ENCODE results near the gene ZNF324B.

Gene ZNF324B

GRCh38 chr19:58466760-58467589 lies 15.6 kb downstream of the ZNF324B start, which contains the start of gene ZNF324 (continued):
- TF ChIP-seq AEBP2 (tag by site-specific recombination; IDR thresholded peaks at IDR 0.05; ENCODE audit: borderline replicate concordance): no peak
- TF ChIP-seq ZNF423 (tag by site-specific recombination; IDR thresholded peaks at IDR 0.05): peak; percentile 71; the same call in 1 of the 2 replicates
- 0 out of 2 replicates have a peak, but pooled peaks have one; percentile 54 for TF ChIP-seq KLF16 (tag by site-specific recombination; IDR thresholded peaks at IDR 0.05)
- no peak for TF ChIP-seq ZNF175 (tag by site-specific recombination; IDR thresholded peaks at IDR 0.05)
- peak; percentile 49 for TF ChIP-seq EGR2 (tag by site-specific recombination; IDR thresholded peaks at IDR 0.05; ENCODE audit: low read depth)
- peak; percentile 49; the same call in 1 of the 2 replicates for TF ChIP-seq CTCF (tag by site-specific recombination; IDR thresholded peaks at IDR 0.05)
- TF ChIP-seq ZIC2 (tag by site-specific recombination; IDR thresholded peaks at IDR 0.05): peak; percentile 77
- TF ChIP-seq ZFHX2 (tag by site-specific recombination; conservative IDR thresholded peaks at IDR 0.05): peak; percentile 72
- TF ChIP-seq KLF8 (tag by site-specific recombination; IDR thresholded peaks at IDR 0.05): 0 out of 2 replicates have a peak, but pooled peaks have one; percentile 44
- TF ChIP-seq GLIS2 (tag by site-specific recombination; IDR thresholded peaks at IDR 0.05): peak; percentile 92
- peak; percentile 74 for TF ChIP-seq KLF9 (tag by site-specific recombination; IDR thresholded peaks at IDR 0.05; ENCODE audit: low read depth)
- TF ChIP-seq ZNF529 (tag by site-specific recombination; IDR thresholded peaks at IDR 0.05; ENCODE audit: insufficient replicate concordance): no peak
- TF ChIP-seq ZNF416 (tag by site-specific recombination; IDR thresholded peaks at IDR 0.05): no peak
- TF ChIP-seq ZNF398 (tag by site-specific recombination; IDR thresholded peaks at IDR 0.05): peak; percentile 51; the same call in 1 of the 2 replicates
- TF ChIP-seq KLF10 (tag by site-specific recombination; IDR thresholded peaks at IDR 0.05): peak; percentile 79
- 0 out of 2 replicates have a peak, but pooled peaks have one; percentile 37 for TF ChIP-seq ZNF837 (tag by site-specific recombination; IDR thresholded peaks at IDR 0.05)
- TF ChIP-seq ZNF692 (tag by site-specific recombination; IDR thresholded peaks at IDR 0.05): peak; percentile 52; the same call in 1 of the 2 replicates
- peak; percentile 45; the same call in 1 of the 2 replicates for TF ChIP-seq ZSCAN30 (tag by site-specific recombination; IDR thresholded peaks at IDR 0.05)
- 0 out of 2 replicates have a peak, but pooled peaks have one; percentile 25 for TF ChIP-seq ZBTB17 (tag by site-specific recombination; IDR thresholded peaks at IDR 0.05)
- TF ChIP-seq ZNF488 (tag by site-specific recombination; IDR thresholded peaks at IDR 0.05): no peak
- peak; percentile 73 for TF ChIP-seq HOXC10 (CRISPR knock-in tag; IDR thresholded peaks at IDR 0.05)
- TF ChIP-seq ZNF24 (tag by site-specific recombination; IDR thresholded peaks at IDR 0.05): 0 out of 2 replicates have a peak, but pooled peaks have one; percentile 14
- TF ChIP-seq ZNF639 (tag by site-specific recombination; IDR thresholded peaks at IDR 0.05): no peak
- no peak for TF ChIP-seq ZBTB21 (tag by site-specific recombination; IDR thresholded peaks at IDR 0.05)
- peak; percentile 36; the same call in 1 of the 2 replicates for TF ChIP-seq KLF1 (tag by site-specific recombination; IDR thresholded peaks at IDR 0.05)
- no peak for TF ChIP-seq ZNF830 (tag by site-specific recombination; IDR thresholded peaks at IDR 0.05; ENCODE audit: low read depth)
- no peak for TF ChIP-seq ZNF169 (tag by site-specific recombination; IDR thresholded peaks at IDR 0.05)
- no peak for TF ChIP-seq ZNF140 (tag by site-specific recombination; IDR thresholded peaks at IDR 0.05)
- TF ChIP-seq ZXDB (tag by site-specific recombination; IDR thresholded peaks at IDR 0.05): peak; percentile 69
- TF ChIP-seq YY2 (tag by site-specific recombination; IDR thresholded peaks at IDR 0.05): peak; percentile 66; the same call in 1 of the 2 replicates
- 0 out of 2 replicates have a peak, but pooled peaks have one; percentile 54 for TF ChIP-seq ZNF561 (tag by site-specific recombination; IDR thresholded peaks at IDR 0.05; ENCODE audit: borderline replicate concordance)

All from HEK293 (cell line).